NOMO-1 treated with DMSO at 0.1 percent for 48 hours (cell line): ENCODE measurements around the gene MAPK1IP1L.

ENCODE experiments used
- DNase-seq: peaks from one replicate; lab custom pipeline; 2025; ENCODE audit not compliant: unreplicated experiment; lab: John Stamatoyannopoulos, UW

Gene MAPK1IP1L

DNA sequence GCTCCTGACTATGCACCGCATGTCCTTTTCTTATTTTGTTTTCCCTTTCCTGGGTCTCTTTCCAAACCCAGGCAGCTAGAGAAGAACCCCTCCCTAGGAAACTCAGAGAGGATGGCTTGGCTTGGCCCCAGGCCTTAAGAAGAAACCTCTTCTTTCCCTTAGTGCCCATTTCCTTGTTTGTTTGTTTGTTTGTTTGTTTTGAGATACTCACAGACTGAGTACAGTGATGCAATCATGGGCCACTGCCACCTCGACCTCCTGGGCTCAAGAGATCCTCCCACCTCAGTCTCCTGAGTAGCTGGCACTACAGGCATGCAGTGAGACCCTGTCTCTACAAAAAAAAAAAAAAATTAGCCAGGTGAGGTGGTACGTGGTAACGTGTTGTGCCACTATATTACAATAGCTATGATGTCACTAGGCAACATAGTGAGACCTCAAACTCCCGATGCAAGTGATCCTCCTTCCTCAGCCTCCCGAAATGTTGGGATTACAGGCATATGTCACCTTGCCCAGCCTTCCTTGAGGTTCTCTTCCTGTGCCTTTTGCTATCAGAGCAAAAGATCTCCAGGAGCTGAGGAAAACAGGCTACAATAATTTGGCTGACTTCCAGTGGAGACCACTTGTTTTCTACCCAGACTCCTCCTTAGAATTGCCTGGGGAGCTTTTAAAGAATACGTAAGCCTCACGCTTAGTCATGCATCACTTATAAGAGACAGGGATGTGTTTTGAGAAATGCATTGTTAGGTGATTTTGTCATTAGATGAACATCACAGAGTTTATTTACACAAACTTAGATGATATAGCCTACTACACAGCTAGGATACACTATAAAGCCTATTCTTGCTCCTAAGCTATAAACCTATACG lies 43.1 kb downstream of the MAPK1IP1L start:
- DNase-seq = no peak

DNA sequence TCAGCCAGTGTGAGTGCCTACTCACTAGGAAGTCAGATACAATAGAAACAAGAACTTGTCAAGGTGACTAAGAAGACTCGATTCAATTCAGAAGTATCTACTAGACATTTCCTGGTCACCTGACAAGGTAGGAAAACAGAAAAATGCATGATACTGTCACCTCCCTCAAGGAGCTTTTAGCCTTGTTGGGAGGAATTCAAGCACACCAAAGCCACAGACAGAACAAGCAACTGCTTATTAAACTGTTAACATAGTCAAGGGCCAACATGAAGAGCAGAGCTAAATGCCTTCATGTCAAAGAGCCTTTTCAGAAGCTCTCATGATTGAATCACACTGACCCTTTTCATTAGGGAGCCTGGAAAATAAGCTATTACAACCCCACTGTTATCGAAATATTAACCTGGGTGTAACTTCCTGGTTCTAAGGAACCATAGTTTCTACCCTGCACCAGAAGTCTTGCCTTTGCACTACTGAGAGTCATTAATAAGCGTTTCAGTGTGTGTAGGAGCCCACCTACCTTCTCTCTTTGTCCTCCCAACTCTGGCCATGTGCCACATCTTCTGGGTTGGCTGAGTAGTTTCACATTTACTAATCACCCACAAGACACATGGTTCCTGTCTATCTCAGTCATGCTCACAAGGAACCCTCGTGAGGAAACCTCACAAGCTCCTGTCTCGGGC lies 46.6 kb downstream of the MAPK1IP1L start:
- DNase-seq = peak; percentile 30

DNA sequence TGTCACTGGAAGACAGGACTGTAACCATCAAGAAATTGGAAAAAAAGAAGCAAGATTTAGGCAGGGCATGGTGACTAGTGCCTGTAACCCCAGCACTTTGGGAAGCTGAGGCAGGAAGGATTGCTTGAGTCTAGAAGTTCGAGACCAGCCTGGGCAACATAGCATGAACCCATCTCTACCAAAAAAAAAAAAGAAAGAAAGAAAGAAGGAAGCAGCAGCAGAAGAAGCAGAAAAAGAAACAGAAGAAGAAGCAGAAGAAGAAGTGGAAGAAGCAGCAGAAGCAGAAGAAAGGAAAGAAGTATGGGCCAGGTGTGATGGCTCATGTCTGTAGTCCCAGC lies 47.1 kb downstream of the MAPK1IP1L start:
- DNase-seq = no peak

DNA sequence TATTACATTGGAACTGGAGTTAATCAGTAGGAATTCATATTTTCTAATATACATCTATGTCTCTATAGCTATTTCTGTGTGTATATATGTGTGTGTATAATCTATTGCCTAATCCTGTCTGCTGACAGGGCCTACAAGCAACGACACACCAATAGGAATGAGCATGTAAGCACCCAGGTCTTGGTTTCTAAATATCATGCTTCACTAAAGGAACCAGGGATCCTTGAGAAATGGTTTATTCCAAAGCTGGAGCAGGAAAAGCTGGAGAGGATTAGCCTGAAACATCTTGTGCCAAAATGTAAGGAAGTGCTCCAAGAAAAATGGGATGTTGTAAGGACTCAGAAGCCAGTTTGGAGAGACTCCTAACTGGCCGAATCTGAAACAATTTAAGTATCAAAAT lies 48.3 kb downstream of the MAPK1IP1L start:
- peak; percentile 15 for DNase-seq

DNA sequence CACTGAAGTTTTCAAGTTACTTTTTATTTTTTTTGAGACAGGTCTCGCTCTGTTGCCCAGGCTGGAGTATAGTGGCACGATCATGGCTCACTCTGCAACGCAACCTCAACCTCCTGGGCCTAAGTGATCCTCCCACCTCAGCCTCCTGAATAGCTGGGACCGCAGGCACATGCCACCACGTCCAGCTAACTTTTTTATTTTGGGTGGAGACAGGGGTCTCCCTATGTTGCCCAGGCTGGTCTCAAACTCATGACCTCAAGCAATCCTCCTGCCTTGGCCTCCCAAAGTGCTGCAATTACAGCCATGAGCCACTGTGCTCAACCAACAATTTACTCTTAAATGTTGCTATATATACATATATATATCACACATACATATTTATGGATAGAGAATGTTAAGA lies 50.3 kb downstream of the MAPK1IP1L start:
- DNase-seq = no peak

DNA sequence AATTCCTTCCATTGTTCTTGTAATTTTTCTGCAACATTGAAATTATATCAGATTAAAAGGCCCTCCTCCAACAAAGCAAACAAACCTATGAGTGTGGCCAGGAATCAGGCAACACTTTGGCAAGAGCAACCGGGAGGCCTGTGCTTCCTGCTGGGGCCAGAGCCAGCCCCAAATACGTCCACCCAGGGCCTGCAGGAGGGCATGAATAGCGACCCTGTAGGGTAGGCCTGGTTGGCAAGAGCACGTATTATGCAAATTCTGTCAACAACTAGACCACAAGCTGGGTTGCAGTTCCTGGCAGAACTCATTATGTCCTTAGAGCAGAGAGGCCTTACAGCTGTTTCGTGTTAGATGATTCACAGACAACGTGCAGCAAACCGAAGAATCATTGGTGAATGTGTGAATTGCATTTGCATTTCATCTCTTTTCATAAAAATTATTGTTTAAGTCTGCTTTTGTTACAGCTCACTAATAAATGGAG lies 50.7 kb downstream of the MAPK1IP1L start:
- peak; percentile 95 for DNase-seq

DNA sequence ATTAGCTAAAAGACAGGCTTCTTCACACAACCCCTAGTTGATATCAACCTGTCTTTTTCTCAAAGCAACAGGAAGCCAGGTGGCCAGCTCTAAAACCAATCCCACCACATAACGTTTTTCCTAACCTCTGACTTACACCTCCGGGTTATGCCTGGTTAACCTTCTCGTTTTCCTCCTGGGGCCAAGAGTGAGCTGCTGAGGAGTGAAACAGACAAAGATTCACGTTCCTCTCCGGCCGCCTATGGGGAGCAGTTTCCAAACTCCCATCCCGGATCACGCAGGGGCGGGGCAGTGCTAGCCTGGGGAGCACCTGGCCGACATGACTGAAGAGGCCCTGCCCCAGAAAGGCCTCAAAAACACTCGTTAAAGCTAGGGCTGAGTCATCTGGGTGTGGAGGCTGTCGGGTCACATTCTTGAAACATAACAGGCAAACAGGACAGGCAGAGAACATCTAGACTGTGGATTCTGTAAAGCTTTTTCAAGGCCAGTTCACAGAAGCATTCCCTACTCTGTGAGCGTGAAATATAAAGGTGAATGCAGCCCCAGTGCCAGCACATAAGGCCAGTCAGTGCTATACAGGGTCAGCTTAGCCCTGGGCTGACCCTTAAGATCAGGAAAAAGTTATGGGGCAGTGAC lies 51.7 kb downstream of the MAPK1IP1L start:
- peak; percentile 72 for DNase-seq

DNA sequence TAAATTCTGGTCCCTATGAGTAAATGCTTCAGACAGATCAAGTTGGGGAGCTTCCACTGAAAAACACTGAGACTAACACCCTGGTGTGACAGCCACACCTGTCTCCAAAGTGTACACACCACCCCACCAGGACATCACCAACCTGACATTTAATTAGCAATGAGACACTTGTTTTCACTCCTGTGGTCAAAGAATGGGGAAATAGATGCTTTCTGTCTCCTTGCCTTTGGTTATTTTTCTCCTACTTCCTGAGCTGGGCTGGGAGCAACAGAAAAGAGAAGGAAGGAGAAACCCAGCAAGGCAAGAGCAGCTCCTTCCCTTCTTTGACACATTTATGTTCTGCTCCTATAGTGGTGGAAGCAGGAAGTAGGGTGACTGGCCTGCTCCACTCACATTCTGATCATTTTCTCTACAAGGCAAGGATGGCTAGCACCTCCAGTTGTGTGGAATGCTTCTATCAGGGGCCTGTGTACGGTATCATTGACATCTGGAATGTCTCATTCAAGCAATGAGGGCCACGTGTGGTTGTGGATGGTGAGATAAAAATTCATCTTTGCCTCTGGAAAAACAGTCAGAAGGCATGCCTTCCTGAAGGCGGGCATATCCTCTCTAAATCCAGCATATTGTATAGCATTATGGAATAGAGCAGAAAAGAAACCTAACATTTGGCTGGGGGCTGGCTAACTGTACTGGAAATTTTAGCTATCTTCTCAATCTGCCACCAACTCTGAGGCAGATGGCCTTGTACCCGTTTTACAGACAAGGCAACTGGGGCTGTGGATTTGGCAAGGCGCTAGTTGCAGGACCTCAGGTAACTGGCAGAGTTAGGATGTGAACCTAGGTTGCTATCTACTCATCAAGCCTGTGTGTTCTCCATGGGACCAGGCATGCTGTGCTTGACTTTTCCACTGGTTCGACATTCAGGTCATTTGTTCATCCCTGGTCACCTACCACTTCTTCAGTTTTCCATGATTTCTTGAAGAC lies 52.8 kb downstream of the MAPK1IP1L start:
- DNase-seq = peak; percentile 73

DNA sequence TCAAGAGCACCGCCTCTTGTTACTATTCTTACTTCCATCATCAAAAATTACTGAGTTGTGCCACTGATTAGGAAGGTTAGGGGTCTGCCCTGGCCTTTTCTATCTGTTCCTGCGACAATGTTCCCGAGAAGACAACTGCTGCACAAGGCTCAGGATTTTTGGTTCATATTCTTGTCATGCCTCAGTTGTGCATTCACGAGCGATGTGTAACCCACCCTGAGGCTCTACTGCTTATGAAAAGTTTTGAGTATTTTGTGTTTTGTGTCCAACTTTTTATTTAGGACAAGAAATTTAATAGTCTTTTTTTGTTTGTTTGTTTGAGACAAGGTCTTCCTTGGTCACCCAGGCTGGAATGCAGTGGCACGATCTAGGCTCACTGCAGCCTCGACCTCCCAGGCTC lies 54.5 kb downstream of the MAPK1IP1L start:
- no peak for DNase-seq

DNA sequence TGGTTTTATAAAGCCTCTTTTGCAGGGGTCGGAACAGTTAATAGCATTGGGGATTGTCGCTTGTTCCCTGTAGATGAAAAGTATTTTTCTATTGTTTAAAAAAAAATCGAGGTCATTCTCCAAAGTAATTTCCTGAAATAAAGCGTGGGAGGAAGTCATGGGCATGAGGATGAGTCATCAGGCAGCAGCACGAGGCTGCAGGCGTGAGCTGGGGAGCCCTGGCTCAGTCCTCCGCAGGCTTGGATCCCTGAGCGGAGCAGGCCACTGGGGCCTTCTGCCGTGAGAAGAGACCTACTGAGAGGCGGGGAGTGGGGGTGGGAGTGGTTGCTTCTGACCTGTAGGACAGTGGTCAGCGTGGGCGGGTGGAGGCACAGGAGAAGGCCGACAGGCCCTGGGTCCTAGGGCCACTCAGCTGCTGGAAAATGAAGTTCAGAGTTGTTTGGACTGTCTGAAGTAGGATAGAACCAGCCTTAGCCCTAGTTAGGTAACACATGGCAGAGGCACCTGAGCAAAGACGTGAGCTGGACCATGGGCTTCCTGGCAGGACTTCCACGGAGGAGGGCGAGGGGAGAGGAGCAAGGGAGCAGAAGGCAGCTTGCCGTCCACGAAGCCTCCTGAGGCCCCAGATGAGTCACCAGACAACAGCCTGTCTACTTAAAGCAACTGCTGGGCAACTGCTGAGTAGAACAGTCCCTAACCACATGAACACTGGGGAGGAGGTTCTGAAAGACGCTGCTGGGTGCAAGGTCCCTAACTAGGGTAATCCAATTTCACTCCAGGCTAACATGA lies 56.5 kb downstream of the MAPK1IP1L start:
- DNase-seq = peak; percentile 82

DNA sequence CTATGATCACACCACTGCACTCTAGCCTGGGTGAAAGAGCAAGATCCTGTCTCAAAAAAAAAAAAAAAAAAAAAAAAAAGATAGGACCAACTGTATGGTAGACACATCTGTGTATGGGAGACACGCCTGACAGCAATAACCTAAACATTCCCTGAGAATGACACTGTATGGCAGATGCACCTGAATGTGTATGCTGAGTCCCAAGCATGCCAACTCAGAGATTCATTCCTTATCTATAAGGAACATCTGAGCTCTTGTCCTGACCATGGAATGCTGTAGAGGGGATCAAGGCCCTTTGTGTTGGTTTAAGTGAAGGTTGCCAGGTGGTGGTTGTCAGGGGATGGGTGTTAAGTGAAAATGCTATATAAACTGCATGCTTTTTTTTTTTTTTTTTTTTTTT lies 58.4 kb downstream of the MAPK1IP1L start:
- DNase-seq = no peak

DNA sequence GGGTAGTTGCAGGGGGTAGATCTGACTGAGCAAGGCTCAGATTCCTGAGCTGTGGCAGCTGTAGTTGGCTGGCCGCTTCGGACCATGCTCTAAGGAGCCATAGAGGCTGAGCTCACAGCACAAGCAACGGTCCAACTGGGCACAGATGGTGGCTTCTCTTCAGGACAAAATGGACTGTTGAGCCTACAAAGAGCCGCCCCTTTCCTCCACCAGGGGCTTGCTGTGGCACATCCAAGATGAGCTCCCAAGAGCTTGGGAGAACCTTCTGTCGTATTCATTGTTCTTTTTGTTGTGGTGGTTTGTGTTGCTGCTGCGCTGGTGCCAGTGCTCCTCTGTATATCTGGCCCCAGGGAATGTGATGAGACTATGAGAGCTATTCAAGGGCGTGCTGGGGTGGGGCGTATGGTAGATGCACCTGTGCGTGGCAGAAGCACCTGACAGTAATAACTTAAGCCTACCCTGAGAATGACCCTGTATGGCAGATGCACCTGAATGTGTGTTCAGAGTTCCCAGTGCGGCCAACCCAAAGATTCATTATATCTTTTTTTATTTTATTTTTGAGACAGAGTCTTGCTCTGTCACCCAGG lies 59.8 kb downstream of the MAPK1IP1L start:
- no peak for DNase-seq

DNA sequence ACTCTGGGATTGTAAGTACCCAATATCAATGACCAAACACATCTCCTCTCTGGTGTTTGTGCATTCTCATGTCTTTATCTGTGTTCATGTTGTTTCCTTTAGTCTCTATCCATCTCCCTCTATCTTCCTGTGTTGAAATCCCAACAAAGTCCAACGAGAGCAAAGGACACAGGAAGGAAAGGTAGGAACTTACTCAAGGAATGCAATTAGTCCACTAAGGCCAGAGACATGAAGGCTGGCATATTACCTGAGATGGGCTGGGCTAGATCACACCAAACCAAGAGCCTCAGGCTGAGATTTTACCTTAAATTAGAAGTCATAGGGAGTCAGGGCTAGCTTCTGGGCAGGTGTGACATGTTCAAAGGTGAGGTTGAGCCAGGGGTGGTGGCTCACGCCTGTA lies 63.3 kb downstream of the MAPK1IP1L start:
- DNase-seq = no peak

DNA sequence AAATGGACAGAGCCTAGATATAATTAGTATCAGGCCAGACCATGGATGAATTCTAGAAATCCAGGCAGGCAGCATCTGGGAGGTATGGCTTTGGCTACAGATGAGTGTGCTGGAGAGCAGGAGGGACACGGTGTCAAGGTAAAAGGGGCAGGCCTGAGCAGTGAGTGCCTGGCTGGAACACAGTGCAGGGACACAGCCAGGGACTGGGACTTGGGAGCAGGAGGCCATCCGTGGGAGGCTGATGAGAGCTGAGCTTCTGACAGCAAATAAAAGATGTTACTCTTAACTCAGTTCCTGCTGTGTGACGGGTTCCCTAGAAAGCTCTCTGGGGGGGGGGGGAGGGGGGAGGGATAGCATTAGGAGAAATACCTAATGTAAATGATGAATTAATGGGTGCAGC lies 64.0 kb downstream of the MAPK1IP1L start:
- no peak for DNase-seq

DNA sequence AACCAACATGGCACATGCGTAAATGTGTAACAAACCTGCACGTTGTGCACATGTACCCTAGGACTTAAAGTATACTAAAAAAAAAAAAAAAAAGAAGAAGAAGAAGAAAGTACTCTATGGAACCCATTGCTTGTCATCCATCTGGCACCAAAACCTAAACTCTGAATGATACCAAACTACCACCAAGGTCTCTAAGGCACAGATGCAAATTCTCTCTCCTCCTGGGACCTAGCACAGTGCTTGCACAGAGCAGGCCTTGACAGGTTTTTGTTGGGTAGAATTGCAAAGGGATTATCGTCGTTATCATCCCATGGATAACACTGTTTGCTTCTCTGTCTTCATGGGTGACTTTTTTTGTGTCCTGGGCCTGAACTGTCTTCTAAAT lies 64.4 kb downstream of the MAPK1IP1L start:
- no peak for DNase-seq

DNA sequence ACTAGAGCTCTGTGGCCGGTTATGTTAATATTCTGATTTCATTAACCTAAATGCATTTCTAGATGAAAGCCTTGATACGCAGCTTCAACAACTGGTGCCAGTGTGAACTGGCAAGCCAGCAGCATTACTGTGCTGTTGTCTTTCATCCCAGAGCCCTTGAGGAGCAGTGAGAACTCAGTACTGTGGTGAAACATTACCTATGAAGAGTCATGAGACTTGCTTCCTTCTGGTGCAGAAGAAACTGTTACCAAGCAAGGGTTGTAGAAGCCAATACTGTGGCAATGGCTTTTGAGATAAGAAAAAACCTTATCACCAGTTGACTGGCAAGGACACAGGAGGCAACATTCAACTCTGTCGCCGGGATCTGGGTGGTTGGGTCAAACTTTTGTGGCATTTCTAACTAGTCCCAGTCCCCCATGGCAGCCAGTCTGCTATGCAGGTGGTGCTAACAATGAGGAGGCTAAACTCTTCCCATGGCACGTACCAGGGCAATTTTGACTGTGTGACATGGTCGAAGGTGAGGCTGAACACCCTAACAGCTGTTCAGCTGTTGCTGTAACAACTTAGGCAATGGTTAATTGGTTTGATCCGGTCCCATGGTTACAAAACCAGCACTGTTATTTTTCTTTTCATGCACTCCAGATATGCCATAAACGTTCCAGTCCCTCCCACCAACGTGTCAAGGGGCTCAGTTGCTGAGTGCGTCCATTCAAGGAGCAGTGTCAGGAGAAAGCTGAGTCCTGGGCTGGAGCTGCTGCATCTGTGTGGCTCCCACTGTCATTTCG lies 65.0 kb downstream of the MAPK1IP1L start:
- peak; percentile 55 for DNase-seq

DNA sequence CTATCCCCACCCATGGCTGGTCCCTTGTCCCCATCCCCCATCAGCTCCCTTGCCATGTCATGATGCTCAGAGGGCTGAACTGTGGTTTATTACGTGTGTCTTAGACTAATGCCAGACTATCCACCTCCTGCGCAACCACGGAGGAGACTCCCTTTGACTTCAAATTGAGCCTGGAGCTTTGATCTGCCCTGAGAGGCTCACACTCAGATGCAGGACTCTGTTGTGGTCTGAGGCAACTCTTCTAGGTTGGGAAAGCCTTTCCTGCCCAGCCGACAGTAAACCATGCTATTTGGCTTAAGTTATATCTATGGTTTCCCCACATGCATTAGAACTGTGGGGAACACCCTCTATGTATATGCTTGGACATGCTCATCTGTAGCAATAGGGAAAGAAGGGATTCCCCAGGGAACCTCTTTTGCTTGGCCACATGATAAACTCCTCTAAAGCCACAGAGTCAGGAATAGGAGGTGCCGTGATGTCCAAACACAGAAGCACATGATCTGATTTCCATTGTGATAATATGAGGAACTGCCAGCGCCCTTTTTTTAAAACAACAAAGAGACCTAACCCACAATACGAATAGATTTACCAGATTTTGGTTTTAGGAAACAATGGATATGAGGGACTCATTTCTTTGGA lies 66.5 kb downstream of the MAPK1IP1L start:
- DNase-seq = peak; percentile 85

DNA sequence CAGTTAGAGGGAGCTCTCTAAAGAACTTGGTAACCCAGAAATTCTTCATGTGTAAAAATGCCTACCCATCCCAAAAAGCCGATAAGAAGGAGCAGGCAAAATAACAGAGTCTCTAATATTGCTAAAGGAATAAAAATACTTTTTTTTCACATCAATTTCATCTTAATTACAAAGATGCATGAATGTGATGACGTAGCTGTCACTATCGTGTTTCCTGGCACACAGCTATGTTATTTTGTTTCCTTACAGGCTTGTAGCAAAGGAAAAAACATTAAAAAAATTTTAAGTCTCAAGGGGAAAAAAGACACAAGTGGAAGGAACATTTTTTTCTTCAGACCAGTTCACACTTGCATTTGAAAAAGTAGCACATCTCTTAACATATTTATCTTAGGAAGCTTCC lies 67.3 kb downstream of the MAPK1IP1L start:
- DNase-seq = no peak
